SH-SY5Y (cell line): ENCODE results near the gene SMPD2.

ENCODE experiments used
- GATA2 ChIP-seq: IDR thresholded peaks from 2 replicates; pipeline ENCODE4 v1.6.1; 2011; ENCODE audit warnings: mild to moderate bottlenecking, low read depth, low read length
- GATA3 ChIP-seq: IDR thresholded peaks from 2 replicates; pipeline ENCODE4 v1.6.1; 2011; ENCODE audit warnings: low read depth, mild to moderate bottlenecking, low read length, moderate library complexity

DNA sequence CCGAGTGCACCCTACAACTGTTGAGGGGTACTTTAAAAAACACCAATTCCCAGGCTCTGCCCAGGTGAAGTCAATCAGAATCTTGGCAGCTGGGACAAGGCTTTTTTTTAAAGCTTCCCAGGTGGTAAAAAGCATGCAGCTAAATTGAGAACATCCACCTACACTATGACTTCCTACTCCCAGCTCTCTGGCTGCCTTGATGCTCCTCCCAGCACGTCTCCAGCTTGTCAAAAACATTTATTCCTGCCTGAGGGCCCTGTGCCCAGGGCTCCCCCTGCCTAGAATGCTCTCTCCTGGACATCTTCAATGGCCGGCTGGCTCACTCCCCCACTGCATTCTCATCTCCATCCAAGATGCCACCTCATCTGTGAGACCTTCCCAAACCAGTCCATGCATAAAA, 32.6 kb downstream of the SMPD2 start:
- TF ChIP-seq GATA2 (no peak), GATA3 (no peak)
